Pulmonary artery endothelial cell (primary cell): Measurements from ENCODE around the gene WRAP73. TPM values are rescaled to one million over a fixed set of nuclear protein-coding genes. Genes with fewer than 3 reads are reported as not detected.

Experiments used
- DNase-seq: peaks from one replicate; pipeline ENCODE4 v3.0.0-alpha.2; 2011; ENCODE audit warnings: low read depth, low spot score
- total RNA-seq: library from RNA; depleted of rRNA; stranded (reverse); fragments of >200 nt; gene quantifications from 2 replicates; pipeline ENCODE4 v1.2.3, GENCODE V29; 2014

WRAP73 gene
- total RNA-seq, 1 donor from 2014 or later: 25.5 TPM

DNA sequence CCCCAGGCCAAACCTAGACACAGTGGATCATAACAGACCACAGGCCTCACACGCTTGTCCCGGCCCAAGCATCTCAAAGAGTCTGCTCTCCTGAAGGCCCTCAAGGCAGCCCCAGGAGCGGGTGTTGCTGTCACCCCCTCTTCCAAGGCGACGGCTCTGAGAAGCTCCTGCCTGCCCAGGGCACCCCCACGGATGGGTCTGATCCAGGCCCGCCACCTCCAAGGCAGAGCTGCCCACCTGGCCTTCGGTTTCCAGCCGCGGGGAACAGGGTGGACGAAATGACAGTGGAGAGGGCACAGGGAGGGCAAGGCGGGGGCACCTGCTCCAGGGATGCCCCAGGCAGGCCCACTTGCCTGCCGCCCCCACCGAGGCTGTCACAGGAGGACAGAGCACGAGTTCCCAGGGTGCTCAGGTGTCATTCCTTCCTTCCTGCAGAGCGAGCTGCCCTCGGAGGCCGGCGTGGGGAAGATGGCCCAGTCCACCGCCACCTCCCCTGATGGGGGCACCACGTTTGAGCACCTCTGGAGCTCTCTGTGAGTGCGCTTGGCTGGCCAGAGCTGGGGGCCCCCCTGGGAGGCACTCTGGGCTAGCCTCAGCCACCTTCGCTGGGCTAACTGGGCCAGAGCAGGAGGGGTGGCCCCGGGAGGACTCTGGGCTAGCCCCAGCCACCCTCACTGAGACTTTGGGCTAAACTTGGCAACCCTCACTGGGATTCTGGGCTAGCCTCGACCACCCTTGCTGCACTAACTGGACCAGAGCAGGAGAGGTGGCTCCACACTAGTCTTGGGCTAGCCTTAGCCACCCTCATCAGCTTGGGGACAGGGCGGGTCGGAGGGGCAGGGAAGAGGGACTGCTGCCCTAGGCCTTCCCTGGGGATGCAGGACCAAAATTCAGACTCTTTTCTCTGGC lies 32.2 kb upstream of the WRAP73 start:
- DNase-seq: no peak

DNA sequence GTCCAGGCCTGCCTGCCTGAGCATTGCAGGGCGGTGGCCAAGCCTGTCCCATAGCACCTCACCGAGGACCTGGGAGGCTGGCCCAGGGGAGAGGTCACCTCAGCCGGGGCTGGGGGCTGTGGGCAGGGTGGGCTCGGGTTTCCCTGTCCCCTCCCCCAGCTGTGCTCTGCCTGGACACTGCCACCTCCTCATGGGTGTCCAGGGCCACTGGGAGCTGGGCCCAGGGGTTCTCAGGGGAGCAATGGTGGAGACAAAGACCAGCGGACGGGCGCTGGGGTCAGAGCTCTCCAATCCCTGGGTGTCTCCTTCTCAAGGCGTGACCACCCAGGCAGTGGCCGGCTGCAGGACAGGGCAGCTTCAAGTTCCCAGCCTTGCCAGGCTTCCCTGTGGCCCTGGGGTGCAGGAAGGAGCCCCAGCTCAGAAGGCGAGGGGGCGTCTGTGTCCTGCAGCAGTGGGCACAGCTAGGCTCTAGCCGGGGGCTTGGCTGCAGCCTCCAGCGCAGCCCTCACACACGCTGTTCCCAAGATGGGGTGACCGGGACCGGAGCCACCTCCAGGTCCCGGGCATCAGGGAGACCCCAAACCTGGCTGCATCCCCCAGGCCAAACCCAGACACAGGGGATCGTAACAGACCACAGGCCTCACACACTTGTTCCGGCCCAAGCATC lies 31.5 kb upstream of the WRAP73 start:
- DNase-seq: no peak

DNA sequence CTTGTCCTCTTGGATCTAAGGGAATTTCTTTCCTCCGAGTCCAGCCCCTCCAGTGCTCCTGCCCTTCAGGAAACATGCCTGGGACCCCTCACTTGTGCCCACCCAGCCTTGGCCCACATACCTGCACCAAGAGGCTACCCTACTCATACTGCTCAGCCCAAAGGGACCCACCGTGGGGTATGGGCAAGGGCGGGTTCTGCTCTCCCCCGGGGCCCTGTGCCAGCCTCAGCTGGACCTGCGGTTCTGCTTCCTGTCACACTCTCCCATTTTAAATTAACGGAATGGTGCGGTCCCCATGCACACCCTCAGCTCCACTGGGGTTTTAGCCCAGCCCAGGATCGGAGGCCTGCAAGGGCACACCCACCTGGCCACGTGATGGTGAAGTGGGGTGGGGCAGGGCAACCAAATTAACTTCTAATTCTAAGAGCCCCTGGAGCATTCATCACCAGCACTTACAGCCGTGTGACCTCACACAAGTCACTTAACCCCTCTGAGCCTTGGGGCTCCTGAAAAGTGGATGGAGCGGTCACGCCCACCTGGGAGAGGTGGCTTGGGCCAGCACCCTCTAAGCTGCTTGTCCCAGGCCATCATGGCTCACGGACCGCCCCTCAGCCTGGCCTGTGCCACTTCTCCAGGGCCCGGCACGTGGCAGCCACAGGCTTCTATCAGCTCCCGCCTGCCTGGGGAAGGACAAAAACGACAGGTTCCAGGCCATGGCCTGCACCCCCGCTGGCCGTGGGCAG lies 30.8 kb upstream of the WRAP73 start:
- DNase-seq: no peak

DNA sequence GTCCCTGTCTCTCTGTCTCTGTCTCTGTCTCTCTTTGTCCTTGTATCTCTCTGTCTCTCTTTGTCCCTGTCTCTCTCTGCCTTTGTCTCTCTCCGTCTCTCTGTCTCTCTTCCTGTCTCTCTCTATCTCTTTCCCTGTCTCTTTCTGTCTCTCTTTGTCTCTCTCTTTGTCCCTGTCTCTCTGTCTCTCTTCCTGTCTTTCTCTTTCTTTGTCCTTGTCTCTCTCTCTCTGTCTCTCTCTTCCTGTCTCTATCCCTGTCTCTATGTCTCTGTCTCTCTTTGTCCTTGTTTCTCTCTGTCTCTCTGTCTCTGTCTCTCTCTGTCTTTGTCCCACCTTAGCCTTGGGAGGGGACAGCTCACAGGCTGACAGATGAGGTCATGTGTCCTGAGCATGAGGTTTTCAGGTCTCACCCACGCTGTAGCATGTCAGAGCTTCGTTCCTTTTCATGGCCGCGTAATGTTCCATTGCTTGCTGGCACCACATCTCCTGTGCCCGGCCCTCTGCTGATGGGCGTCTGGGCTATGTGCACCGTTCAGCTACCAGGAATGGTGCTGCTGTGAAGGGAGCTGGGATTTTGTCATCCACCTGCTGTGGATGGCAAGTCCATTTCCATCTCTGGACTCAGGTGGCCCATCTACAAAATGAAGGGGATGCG lies 30.0 kb upstream of the WRAP73 start:
- no peak for DNase-seq

DNA sequence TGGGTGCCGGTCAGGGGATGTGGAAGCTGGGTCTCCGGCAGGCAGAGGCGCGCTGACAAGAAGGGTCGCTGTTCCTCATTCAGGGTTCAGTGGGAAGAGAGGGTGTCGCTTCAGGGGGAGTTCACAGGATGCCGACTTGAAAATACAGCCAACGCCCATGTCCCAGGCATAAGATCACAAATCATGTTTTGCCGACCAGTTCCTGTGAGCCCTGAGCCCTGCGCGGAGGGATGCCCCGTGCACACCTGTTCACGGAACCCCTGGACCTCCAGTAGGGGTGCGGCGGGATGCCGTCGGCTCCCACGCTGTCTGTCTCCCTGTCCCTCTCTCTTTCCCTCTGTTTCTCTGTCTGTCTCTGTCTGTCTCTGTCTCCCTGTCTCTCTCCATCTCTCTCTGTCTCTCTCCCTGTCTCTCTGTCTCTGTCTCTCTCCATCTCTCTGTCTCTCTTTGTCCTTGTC lies 29.2 kb upstream of the WRAP73 start:
- no peak for DNase-seq

DNA sequence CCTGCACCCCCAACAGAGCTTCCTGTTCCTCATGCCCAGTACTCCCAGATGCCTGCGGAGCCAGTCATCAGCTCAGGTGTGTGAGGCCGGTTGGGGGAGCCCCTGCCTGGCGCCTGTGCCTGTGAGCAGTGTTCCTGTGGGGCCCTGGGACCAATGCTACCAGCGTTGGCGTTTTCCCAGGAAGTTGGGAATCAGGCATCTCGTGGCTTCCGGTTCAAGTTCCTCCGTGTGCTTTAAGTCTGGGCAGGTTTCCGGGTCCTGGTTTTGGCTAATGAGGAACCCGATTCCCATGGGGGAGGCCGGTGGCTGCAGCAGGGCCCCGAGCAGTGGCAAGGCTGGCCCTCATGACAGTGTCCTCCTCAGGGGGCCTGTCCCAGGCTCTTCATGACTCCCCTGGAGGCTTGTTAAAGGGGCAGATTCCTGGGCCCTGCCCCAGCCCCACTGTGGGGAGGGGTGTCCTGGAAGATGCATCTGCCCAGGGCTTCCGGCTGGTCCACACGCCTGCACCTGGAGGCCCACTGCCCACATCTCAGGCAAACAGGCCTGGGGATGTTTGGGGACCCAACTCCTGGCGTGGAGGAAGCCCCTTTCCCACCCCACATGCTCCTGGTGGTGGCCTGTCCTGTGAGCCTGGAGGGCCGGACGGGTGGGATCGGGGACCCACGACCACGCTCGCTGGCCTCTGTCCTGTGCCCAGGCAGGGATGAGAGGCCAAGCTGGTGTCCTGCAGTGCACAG lies 28.6 kb upstream of the WRAP73 start:
- DNase-seq: no peak

DNA sequence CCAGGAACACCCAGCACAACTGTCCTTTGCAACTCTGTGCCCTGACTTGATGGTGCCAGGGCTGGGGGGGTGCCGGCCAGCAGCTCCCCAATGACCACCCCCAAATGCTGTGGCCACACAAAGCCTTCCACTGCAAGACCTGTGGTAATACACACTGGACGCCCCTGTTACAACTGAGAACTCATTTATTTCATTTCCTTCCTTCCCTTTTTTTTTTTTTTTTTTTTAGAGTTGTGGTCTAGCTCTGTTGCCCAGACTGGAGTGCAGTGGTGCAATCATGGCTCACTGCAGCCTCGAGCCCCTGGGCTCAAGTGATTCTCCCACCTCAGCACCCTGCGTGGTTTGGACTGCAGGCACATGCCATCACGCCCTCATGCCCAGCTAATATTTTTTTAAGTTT lies 27.6 kb upstream of the WRAP73 start:
- DNase-seq: no peak

DNA sequence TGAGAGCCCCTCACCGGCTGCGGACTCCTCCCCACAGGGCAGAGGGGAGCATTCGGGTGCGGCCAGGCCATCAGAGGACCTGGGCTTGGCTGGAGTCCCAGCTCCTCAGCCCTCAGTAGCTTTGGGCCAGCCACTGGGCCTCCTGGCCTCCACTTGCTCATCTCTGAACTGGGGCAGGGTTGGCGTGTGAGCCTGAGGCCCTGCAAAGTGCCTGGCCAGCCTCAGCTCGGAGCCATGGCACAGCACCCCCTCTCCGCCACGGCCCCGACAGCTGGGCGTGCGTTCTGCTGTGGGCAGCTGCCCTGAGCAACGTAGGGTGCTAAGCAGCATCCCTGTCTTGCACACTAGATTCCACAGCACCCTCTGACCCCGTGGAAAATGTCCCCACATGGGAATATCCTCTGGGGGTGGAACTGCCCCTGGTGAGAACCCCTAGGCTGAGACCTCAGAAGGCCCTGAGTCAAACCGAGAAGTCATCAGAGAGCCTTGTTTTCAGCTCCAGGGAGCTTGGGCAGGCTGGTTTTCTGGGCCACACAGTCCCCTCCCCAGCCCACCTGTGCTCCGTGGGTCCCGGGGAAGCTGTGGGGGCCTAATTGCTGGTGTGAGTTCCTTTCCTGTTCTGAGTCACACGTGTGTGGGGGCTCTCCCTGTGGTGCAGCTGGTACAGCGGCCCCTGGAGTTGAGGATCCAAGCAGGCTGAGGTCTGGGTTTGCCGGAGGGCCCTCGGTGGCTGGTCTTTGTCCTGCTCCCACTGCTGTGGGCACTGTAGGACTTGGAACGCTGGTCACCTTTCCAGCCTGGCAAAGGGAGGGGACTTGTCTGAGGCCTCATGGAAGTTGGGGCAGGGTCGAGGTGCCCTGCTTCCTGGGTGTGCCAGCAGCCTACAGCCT lies 26.9 kb upstream of the WRAP73 start:
- DNase-seq: no peak

DNA sequence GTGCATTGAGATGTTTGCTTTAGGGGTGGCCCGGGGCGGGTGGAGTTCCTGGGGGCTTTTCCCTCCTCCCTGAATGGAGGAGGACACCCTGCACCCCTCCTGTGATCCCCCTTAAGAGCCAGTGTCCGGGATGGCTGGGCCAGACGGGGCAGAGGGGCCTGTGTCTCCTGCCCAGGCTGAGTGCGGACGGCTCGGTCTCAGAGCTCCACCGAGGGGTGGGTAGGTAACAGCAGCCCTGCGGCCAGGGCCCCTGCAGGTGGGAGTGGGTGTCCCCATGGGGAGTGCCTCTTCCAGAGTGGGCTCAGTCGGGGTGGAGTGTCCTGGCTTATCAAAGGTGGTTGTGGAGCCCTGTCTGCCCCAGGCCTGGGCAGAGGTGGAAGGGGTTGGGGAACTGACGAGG lies 25.5 kb upstream of the WRAP73 start:
- no peak for DNase-seq

DNA sequence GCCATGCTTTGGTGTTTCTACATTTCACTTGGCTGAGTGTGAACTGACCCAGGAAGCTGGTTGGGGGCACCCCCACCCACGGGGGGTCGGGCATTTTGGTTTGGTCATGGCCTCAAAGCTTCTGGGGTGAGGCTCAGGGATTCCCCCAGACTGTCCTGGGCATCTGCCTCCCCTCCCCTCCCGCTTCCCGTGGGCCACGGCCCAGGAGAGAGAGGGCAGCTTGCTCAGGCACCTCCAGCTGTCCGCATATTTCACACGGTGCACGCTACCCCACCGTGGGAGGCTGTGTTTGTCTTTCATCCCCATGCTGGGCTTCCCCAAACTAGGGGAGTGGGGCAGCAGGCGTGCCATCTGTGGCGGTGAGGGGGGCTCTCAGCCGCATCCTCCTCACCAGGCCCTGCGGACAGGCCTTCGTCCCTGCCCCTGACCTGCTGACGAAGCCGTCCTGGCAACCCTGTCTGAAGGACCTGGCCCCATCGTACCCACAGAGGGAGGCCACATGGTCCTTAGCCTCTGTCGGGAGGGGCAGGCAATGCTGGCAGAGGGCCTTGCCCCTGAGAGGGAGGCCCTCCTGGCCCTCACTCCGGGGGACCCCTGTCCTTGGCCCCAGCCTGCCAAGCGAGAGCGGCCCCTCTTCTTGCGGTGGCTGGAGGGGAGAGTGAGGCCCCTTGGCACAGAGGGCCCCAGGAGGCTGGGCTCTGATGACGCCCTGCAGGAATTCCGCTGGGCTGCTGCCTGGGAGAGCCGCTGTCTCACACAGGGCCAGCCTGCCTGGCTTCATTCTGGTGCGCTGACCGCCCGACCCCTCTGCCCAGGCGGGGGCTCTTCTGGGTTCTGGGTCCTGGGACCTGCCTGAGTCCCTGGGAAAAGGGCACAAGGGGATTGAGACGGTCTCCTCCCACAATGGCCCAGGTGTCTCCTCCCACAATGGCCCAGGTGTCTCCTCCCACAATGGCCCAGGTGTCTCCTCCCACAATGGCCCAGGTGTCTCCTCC lies 24.5 kb upstream of the WRAP73 start:
- no peak for DNase-seq

DNA sequence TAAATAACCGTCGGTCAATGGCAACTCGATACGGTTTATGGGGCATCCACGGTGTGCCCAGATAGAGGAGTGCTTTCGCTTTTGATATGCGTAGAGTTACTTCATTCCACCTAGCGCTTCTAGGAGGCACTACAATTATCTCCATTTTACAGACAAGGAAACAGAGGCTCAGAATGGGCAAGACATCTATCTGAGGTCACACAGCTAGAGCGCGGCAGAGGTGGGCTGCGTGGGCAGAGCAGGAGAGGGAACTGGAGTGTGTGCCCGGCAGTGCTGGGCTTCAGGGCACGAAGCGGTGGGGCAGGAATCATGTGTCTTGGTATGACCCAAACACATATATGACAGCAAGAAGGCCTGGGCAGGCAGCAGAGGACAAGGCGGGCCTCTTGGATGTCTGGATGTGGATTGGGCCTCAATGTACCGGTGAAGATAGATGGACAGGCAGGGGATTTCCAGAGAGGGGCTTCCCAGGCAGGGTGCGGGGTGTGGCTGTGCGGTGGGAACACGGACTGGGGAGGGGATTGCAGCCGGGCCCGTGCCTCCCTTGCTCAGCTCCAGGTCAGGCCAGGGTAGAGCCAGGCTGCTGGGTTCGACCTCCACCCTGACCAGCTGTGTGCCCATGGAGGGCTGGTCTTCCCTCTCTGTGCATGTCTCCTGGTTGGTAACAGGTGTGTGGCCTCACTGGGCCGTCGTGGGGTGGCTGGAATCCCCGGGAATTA lies 23.6 kb upstream of the WRAP73 start:
- no peak for DNase-seq

DNA sequence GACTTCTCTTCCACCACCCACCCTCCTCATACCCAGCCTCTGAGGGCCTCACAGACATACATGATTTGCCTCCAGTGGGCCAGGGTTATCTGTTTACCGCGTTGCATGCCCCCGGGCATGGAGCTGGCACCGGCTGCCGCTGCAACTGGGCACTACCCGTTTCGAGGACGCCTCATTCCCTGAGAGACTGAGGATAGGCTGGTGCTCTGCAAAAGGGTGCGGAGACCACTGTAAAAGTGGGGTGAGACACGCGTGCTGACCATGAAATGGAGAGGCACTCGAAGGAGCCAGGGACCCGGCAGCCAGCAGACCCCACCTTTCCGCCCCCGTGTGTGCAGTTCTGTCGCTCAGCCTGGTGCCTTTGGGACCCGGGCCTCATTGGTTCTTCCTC lies 23.1 kb upstream of the WRAP73 start:
- no peak for DNase-seq

DNA sequence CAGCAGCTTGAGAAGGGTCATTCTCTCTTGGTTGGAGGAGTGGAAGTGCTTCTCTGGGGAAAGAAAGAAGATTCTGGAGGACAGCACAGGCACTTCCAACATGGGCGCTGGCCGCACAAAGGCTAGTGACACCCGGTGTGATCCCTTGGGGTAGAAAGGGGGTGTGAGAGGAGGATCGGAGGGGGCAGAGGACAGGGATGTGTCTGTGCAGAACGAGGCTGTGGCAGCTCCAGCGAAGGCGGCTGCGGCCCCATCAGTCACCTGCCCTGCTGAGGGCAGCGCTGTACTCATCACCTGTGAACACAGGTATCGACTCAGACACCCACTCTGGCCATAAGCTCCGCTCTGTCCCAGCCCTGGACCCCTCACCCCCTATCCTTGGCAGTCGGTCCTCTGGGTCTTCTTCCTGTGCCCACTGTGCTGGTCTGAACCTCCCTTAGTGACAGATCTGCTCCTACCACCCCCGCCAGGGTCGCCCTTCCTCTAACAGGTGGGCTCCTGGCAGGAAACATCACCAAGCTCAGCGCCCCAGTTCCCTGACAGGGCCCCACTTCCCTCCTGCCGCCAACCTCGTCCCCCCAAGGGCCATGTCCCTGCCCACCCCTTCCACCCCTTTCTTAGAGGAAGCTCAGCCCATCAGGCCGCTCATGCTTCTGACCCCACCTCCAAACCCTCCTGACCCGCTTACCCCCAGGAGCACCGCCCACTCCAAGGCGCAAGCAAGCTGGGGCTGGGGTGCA lies 22.5 kb upstream of the WRAP73 start:
- no peak for DNase-seq

DNA sequence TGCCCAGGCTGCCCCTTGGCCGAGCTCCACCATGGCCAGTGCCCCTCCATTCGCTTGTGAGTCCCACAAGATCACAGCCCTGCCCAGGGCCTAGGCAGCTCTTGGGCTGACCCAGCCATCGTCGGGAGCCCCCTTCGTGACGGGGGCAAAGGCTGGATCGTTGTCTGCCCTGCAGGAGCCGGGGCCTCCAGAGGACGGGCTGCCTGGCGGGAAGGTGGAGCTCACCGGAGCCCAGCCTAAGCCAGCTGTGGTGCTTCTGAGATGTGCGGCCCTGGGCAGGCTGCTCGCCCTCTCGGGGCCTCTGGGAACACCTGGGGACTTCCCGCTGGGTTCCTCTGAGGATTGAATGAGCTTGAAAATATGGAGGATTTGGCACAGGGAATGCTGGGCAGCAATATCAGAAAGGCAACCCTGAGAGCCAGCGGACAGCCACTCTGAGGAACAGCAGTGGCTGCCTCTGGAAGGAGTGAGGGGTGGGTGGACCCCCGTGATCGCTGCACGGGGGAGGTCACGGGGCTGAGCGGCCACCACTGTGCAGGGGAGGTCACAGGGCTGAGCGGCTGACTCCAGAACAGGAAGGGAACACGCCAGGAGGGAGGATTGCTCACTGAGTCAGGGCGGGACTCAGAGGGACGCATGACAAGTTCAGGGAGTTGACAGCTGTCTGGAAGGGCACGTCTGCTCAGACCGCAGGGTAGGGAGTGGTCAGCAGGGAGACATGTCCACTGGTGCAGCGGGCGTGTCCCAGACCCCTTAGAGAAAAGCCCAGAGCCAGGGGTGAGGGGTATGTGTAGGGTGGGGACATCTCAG lies 21.7 kb upstream of the WRAP73 start:
- no peak for DNase-seq

DNA sequence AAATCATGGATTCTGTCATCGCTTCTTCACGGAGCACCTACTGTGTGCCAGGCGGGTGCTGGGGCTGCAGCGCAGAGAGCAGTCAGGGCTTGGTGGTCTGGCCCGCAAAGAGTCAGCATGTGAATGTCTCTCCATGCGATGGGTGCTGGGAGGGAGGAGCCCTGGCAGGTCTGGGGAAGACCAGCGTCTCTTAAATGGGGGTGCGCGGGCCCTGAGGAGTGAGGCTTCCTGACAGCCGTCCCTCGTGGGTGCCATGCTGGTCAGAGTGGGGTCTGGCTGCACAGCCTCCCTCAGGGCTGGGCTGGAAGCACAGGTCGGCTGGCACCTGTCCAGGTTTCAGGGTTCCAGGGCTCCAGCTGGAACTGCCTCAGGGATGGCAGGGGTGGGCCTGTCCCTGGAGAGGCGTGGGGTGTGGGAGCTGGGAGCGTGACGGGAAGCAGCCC lies 20.9 kb upstream of the WRAP73 start:
- no peak for DNase-seq

DNA sequence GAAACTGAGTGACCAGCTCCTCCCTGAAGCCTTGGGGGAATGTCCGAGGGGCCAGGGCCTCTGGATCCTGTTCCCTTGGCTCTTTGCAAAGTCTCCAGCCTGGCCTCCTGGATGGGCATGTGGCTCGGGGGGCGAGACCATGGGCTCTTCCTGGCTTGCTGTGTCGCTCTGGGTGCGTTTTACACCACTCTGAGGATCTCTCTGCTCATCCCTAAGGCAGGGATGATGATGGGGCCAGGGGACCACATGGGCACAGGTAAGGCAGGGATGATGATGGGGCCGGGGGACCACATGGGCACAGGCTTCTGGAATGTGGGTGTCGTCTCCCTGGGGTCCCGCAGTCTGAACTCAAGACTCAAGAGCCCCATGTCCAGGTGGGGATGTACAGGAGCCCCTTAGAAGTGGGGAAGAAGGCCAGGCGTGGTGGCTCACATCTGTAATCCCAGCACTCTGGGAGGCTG lies 20.1 kb upstream of the WRAP73 start:
- no peak for DNase-seq
